SKM-1 treated with dmso at 0.1 percent for 144 hours (cell line): ENCODE measurements around the gene PTPA.

Experiments used
- DNase-seq: peaks from one replicate; lab custom pipeline; 2025; ENCODE audit not compliant: unreplicated experiment; lab: John Stamatoyannopoulos, UW

PTPA gene

DNA sequence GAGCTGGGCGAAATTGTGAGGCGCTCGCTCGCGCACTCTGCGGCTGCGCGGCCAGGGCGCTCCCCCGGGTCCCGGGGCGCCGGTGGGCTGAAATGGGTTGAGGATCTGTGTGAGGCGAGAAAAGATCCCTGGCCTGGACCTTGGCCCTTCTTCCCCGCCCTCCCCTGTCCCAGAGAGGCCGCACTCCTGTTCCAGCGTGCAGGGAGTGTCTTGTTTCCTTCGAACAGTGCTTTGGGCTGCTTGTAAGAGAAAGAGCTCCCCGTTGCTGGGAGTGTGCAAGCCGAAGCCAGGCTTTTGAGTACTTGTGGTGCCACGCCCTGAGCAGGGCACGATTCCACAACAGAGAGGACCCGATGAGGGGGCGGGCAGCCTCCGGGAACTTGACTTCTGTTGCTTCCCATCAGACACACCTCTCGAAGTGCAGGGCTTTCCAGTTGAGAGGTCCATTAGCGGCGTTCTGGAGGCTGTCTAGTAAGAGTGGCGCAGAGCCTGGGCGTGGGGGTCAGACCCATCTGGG is 29.8 kb upstream of the PTPA start:
- no peak for DNase-seq

- no peak for DNase-seq
Measured at GRCh38 chr9:129084087-129084486, 27.1 kb upstream of the PTPA start.

- no peak for DNase-seq
Measured at GRCh38 chr9:129089246-129089645, 22.0 kb upstream of the PTPA start.

- no peak for DNase-seq
Measured at GRCh38 chr9:129093602-129094386, 17.4 kb upstream of the PTPA start.

DNA sequence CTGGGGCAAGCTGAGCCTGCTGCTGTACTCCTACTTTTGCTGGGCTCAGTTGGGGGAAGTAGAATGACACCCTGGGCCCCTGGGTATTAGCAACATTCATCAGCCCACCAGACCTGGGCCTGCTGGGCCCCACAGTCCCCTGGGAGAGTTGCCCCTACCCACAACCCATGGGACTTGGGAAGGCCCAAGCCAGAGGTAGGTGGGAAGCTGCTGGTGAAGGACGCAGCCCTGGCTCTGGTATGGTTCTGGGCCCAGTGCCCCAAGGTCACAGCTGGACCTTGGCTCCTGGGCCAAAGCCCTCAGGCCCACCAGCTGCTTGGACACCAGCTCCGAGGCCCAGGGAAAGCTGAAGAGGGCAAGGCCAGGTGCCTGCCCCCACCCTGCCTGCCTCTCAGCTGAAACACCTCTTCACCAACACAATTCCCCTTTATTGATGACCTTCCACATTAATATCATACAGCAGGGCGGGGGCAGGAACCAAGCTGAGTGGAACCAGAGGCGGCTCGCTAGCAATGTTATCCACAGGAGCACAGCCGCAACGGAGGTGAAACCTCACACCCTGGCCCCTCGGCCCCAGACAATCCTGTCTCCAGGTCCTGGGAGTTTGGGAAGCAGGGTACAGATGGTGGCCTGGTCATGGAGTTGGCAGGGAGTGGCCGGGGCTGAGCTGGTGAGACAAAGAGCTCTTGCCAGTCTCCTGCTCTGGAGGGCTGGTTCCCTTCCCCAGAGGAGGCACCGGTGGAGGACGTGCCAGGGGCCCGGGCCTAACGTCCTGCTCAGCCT is 16.6 kb upstream of the PTPA start:
- no peak for DNase-seq

GRCh38 chr9:129095170-129095667 is 16.0 kb upstream of the PTPA start:
- DNase-seq: no peak

DNA sequence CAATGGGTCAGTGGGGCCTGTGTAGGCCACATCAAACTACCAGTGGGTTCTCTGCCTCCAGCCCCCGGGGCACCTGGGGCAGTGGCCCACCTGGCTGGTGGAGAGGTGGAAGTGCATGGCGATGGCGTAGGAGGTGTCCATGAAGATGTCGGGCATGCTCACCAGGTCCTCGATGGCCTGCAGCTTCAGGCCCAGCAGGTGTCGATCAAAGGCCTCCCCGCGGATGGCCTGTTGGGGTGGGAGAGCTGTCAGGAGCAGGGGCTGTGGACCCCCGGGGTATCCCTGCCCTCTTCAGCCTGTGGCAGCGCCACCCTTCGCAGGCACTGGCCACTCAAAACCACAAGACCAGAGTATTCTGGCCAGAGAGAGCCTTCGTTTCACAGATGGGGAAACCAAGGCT is 15.3 kb upstream of the PTPA start:
- no peak for DNase-seq

DNA sequence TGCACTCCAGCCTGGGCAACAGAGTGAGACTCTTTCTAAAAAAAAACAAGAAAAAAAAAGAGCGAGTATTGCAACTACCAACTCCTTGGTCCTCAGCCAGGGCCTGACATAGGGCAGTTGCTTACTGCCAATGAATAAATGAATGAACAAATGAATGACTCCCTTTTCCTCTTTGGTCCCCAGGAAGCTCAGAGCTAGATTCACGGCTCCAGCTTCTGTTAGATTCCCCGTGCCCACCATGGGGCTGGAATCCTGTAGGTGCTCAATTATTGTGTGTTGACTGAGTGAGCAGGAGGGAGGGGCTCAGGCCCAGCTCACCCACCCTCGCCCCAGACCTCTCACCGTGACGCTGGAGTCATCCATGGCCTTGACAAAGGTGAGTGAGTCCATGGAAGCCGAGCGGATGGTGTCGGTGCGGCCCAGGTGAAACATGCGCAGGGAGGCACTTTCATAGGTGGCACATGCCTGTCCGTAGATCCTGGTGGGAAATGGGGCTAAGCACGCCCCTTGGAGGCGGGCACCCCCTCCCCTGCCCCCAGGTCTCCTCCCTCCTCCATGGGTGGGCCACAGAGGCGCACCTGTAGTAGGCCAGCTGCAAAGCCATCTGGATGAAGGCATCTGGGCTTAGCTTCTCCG is 13.4 kb upstream of the PTPA start:
- DNase-seq: no peak

GRCh38 chr9:129098328-129098727 is 12.9 kb upstream of the PTPA start:
- no peak for DNase-seq

GRCh38 chr9:129100383-129101169 is 10.6 kb upstream of the PTPA start:
- no peak for DNase-seq

GRCh38 chr9:129101279-129101678 is 9.9 kb upstream of the PTPA start:
- no peak for DNase-seq

GRCh38 chr9:129102095-129102525 is 9.1 kb upstream of the PTPA start:
- no peak for DNase-seq

DNA sequence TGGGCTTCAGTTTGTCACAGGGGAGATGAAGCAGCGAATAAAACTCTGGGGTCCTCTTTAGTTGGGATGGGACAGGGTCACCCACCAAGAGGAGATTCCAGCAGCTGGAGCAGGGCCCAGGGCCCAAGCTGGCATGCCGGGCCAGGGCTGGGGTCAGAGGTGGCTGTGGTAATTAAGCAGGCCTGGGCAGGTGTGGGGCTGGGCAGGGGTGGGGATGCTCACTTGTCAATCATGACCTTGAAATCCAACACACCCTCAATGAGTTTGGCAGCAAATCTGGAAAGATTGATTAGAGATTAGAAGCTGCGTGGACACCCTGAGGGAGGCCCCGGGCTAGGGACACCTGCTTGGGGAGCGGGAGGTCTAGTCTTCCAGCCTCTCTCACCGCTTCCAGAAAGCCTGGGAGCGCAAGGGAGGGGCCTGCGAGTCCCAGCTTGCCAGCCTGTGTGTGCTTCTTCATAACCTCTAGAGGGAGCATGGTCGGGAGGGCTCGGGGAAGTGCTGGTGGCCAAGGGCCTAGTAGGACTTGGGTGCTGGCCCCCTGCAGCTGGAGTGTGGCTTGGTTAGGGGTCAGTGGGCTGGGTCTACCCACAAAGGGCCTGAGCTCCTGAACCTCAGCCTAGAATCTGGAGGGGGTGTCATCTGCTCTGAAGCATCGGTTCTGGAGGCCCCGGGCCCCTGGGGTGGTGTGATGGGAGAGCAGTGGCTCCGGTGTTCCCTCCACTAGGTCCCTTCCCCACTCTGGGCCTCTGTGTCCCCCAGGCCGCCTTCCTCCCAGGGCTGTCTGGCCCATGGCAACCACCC is 8.2 kb upstream of the PTPA start:
- peak; percentile 55 for DNase-seq

- no peak for DNase-seq
Measured at GRCh38 chr9:129103595-129103965, 7.6 kb upstream of the PTPA start.

GRCh38 chr9:129104051-129104450 is 7.2 kb upstream of the PTPA start:
- DNase-seq: no peak

DNA sequence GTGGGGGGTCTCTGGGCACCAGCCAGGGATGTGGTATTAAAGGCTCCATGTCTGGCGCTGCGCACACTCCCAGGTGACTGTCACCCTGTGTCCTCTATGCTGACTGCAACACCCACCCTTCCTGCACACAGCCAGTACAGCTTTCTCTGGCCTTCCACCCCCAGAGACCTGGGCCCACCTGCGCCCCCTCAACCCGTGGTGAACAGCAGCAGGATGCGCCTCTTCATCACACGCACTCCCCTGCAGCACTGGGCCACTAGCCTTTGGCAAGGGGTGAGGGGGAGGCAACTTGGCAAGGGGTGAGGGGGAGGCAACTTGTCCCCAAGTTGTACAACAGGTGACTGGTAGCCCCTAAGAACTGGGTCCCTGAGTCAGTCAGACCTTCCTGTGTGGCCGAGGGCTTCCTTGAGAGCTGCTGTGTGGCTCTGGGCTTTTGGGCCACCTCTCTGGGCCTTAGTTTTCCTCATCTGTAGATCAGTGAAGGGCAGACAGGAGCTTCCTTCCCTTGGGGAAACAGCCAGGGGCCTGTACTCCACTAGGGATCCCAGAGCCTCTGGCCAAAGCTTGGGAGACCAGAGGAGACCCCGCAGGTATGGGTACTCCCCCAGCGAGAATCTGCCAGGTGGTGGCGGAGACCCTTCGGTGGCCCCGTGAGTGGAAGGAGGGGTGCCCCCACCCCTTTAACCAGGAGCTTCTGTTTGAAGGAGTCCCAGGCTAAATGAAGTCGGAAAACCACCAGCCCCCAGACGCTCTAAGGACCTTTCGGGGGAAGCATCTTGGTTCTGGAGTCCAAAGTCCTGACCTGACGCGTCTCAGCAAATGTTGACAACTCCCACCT is 5.1 kb upstream of the PTPA start:
- no peak for DNase-seq

DNA sequence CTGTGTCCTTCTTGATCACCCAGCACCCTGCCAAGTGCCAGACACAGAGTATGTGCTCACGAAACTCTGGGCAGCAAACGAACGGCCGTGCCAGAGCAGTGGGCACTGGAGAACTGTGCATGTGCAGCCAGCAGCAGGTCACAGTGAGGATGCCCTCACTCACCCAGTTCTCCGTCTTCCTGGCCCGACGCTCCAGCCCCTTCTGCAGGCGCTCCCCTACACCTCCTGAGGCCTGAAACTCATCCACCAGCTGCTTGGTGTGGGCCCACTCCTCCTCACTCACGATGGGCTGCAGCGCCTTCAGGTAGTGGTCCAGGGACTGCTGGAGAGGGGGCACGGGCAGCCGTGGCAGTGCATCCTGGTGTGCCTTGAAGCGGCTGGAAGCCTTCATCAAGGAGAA is 3.6 kb upstream of the PTPA start:
- DNase-seq: no peak

- DNase-seq: no peak
Measured at GRCh38 chr9:129108083-129108804, 3.0 kb upstream of the PTPA start.
